Bone marrow (tissue), 2 donors: ENCODE data around the gene RACGAP1.
"Not testable (repeated sequence)": the region's sequence is repeated elsewhere in the genome, so short reads cannot be mapped to it uniquely, and the experiment has no call there.

Experiments
- DNase-seq, 2 donors: peaks; one replicate each; lab custom pipeline; 2025; lab: John Stamatoyannopoulos, UW

RACGAP1 gene

DNA sequence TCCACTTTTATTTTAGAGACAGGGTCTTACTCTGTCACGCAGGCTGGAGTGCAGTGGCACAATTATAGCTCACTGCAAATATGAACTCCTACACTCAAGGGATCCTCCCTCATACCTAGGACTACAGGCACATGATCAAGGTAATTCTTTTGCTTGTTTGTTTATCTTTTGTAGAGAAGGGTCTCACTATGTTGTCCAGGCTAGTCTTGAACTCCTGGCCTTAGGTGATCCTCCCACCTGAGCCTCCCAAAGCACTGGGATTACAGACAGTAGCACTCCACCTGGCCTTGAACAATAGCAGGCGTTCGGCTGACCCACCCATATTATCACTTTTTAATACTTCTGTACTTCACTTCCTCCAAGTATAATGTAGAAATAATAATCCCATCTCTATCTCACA lies 1.4 kb upstream of the RACGAP1 start:
- no peak for DNase-seq

DNA sequence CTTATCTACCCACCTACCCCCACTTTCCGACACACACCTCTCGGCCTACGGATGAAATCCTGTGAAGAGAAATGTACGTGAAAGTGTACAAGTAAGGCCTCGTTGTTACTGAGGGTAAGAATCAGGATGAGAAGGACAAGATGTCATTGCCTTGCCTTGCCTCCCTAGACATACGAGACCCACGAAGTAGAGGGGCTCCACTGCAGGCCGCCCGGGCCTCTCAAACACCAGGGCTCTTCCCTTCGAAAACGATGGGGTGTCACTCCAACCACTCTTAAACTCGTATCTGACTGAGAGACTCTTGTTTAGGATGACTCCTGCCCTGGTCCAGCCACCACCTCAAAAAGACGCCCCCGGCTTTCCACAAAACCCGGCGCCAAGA lies 498 bp downstream of the RACGAP1 start:
- DNase-seq = no peak

DNA sequence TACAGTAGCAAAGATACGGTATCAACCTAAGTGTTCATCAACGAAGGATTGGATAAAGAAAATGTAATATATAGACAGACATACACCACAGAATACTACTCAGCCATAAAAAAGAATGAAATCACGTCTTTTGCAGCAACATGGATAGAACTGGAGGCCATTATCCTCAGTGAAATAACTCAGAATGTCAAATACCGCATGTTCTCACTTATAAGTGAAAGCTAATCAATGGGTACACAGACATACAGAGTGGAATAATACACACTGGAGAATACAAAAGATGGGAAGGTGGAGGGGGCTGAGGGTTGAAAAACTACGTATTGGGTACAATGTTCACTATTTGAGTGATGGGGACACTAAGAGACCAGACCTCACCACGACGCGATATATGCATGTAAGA lies 1.1 kb downstream of the RACGAP1 start:
- DNase-seq = no peak

DNA sequence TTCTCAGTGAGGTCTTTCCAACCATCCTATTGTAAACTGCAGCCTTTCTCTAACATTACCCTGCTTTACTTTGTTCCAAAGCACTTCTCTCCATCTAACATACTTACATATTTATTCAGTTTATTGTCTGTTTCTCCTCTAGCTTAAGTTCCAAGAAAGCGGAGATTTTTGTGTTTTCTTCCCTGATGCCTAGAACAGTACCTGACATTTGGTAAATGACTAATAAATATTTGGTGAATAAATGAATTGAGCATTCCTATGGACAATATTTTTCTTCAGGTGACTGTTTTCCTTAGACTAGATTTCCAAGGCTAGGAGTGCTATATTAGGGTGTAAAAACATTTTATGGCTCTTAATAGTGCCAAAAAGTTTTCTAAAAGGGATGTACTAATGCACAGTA lies 2.4 kb downstream of the RACGAP1 start:
- DNase-seq = no peak

DNA sequence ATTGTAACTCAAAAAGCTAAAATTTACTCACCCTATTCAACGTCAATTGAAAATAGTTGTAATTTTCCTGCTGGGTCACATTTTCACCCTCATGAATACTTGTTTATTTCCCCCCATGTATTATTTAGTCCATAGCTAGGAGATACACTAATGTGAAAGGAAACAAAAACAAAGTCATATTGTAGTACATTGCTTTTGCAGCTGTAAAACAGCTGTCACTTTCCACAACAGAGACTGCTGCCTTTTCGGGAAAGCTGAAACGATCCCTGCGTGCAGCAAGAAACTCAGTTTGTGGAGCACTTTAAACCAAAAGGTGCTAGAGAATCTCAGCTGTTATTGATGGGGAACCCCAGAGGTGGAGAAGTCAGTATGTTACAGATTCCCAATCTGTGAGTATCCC lies 4.3 kb downstream of the RACGAP1 start:
- DNase-seq = no peak

DNA sequence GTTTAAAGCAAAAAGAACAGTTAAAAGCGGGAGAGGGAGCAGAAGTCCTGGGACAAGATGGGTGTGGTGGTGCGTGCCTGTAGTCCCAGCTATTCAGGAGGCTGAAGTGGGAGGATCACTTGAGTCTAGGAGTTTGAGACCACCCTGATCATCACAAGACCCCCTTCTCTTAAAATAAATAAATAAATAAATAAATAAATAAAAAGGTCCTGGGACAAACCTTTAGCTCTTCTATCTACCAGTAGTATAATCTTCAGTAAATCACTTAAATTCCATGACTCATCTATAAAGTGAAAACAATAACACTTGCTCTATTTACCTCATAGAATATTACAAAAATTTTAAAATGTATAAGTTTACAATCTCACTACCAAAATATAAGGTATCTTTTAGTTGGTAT lies 5.8 kb downstream of the RACGAP1 start:
- no peak for DNase-seq

DNA sequence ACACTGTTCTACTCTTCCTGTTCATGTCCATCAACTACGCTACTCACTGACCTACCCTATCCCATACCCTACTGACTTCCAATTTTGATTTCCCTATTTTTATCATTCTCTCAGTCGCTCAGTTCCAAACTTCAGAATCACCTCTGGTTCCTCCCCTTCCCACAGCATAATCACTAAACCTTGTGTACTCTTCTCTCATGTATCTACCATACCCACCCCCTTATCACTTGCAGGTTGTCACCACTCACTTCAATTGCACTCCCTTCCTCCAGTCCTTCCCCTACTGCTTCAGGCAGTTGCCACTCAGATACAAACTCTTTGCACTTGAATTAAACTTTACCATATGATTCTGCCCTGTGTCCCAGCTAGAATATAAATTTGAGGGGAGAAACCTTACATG lies 6.3 kb downstream of the RACGAP1 start:
- no peak for DNase-seq

DNA sequence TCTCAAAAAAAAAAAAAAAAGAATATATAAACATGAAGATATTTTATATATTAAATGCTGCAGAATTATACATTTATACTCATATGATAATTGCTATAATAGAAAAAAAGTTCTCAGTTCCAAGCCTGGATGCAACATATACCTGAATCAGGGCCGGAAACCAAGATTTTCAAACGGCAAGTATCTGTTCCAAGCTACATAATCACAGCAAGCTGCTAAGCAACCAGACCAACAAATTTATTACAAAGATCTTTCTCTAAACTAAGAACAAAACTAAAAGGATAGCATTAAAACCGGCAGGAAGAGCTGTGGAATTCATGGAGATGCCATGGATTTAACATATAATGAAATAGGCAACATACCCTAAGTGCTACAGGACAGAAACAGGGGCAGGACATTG lies 7.1 kb downstream of the RACGAP1 start:
- no peak for DNase-seq

DNA sequence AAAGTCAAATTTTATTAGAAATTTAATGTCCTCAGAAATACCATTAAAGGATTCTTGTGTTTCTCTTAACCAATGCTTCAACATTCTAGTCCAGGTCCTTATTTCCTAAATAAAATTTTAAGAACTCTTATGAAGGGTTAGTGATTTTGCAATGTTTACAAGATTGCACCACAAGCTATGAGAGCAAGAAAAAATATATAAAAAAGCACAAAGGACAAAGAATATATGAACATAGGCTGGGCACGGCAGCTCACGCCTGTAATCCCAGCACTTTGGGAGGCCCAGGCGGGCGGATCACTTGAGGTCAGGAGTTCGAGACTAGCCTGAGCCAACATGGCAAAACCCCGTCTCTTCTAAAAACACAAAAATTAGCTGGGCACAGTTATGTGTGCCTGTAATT lies 7.7 kb downstream of the RACGAP1 start:
- no peak for DNase-seq

DNA sequence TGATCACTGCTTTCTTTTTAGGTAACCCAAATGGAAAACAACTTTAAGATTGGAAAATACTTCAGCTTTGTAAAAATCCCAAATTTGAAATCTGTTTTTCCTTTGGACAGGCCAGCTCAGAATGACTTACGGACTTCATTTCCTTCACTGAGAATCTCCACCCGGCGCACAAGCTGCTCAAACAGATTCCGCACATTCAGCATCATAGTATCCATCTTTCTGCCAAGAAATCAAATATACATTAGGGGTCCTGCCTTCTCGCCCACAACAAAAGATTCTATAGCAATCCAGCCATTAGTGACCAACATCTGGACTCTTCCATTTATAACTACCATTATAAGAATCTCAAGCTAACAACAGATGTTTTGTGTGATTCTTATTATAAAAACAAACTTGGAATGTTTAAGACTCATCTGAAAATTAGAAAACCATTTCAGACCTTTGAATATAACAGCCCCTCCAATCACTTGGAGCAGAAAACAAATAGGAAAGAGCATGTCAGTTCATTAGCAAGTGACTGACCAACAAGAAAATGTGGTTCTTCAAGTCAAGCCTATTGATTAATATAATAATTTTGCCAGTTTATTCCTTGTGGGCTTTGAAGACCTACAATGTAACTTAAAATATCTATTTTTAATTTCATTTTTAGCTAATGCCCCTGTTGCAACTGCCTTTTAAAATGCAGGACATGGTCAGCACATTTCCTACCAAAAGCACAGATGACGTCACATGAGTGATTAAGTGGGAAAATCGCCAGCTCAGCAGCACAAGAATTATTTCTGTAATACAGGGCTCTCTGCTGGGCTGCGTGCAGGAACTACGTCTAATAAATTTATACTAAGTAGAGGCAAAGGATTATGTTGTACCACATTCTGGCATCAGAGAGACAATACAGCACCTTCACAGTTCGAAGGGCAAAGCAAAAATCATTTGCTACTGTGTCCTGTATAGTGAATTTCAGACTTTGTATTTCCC lies 8.5 kb downstream of the RACGAP1 start:
- no peak for DNase-seq

DNA sequence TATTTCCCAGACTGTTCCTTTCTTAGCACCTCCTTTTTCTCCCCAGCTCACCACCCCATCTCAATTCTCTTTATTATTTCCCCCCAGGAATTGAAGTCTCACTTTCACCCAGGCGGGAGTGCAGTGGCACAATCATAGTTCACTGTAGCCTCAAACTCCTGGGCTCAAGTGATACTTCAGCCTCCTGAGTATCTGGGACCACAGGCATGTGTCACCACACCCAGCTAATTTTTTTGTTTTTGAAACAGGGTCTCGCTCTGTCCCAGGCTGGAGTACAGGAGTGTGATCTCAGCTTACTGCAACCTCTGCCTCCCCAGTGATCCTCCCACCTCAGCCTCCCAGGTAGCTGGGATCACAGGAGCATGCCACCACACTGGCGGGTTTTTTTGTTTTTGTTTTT lies 11.0 kb downstream of the RACGAP1 start:
- DNase-seq = no peak

DNA sequence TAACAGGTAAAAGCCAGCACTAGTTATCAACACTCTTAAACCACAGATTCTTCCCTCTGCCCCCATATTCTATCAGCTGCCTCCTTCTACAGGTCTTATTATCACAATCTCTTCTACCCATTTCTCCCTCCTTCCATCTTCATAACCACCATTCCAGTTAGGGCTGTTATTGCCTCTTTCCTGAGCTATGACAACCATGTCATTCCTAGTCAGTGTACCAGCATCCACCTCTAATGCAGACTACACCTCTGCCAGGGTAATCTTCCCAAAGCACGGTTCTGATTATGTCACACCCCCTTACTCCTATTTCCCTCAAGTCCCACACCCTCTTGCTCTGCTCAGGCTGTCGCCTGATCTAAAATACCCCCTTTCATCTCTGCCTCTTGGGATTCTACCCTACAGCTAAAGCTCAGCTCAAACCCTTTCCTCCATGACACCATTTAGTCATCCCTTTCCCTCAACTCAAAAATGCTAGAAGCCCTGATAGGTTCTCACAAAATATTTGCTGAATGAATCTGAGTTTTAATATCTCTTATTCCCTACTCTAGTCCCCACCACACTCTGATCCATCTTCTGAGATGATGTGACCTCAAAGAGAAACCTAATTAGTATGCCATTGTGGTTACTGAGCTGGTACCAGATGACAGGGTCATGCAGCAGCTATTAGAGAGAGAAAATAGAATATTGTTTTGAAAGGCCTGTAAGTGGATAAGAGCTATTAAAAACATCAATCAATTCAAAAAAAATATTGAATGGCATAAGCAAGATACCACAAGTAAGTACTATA lies 11.7 kb downstream of the RACGAP1 start:
- no peak for DNase-seq

DNA sequence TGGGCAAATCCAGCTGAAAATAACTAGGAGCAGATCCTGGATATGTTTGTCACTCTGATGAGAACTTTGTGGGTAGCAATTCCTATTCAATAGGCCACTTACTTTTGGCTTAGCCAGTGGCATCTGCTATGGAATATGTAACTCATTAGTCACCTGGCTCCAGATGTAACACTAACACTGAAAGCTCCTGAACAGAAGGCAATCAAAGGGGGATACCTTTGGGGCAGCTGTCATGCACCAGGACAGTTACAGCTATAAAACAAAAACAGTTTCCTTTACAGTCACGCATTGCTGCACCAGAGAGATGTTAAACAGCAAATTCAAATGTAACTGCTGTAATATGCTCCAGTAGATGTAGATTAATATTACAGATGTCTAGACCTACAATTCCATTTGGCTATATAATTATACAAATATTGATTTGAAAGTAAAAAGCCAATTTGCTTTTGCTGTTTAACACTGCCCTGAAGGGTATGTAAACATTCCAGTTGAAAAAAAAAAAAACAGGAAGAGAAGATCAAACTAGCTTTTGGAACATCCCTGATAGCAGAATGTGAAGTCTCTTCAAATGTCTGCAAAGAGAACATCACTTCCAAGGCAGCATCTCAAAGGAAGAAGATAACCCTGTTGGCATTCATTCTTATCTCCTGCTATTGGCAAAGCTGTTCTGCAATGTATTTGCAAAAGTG lies 18.4 kb downstream of the RACGAP1 start:
- DNase-seq = no peak

DNA sequence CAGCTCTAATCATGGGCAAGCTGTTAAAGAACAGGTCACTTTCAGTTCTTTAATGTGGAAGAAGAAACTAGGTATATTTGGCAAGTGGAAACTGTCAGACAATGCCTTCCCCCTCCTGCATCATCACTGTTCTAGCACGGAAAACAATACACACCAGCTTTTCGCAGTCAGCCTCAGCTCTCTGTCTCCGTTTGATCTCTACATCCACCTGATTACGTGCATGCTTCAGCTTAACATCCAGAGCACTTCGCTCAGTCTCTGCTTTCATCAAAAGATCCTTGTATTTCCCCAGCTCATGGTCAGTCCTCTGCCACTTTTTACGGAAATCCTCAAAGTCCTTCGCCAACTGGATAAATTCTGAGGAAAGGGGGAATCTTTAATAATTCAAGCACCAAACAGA lies 19.0 kb downstream of the RACGAP1 start:
- DNase-seq = no peak

DNA sequence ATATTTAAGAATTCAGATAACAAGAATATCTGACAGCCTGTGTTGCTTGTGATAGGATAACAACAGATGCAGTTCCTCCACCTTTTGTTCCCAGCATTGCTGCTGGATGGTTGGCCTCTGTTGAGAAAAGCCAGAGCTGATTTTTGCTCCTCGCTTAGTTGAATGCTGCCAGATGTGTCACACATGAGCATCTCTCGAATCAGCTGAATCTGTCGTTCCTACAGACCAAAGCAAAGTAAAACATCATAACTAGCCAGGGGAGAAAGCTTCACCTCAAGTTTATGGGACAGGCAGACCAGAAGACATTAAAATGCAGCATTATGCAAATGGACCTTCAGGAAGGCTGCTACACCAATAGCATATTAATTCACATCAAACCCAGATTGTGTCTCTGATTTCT lies 20.1 kb downstream of the RACGAP1 start:
- no peak for DNase-seq

DNA sequence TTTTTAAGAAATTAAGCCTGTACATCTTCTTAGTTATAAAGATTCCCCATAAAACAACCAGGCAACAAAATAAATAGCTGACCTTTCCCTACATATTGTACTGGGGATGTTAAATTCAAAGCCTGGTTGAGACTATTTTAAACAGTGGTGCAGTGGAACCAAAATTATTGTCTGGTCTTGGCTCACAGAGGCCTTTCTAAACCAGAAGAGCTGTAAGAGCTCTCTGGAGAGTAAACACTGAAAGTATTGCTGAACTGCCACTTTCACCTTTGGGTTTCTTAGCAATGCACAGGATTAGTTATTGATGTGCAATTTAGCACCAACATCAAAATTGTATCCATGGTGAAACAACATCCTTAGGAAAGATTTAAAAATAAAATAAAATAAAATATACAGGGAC lies 20.6 kb downstream of the RACGAP1 start:
- no peak for DNase-seq

DNA sequence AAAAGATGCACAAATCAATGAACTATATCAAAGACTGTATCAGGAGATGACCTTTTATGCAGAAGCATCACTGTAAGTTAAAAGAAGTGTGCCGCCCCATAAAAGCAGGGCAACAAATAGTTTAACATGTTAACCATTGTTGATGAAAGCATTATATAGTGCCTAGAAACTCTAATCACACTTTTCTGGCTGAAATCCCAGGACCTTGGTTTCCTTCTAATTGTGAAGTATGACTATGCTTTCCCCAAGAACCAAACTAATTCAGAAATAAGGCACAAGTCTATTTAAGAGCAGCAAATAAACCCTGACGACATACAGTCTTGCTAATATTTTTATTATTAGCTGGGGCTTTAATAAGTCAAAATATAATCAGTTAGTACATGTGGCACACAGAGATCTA lies 21.7 kb downstream of the RACGAP1 start:
- DNase-seq = no peak

DNA sequence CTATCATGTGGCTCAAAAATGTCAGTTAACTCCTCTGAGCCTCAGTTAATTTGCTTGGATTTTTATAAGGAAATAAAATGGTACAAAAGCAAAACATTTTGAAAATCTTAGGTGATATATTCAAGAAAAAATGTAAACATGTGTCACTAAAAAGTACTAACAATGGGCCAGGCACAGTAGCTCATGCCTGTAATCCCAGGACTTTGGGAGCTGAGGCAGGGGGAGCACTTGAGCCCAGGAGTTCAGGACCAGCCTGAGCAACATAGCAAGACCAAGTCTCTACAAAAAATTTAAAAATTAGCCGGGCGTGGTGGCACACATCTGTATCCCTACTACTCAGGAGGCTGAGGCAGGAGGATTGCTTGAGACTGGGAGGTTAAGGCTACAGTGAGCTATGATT lies 26.8 kb downstream of the RACGAP1 start:
- no peak for DNase-seq

DNA sequence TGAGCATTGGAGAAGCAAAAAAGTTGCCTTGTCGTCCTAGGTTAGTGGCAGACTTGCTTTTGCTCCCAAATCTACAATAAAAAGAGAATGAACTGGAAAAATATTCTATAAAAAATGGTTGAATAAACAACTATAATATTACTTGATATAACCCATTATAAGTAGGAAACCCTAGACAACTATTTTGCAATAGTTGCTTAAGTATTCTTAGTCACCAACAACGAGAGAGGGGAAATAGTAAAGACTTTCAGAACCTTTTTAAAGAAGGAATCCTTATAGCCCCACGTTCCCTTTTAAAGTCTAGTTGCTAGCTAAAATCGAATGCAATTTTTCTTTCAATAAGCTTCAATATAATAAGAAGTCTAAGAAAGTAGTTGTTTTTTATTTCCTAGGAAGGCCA lies 35.0 kb downstream of the RACGAP1 start:
- no peak for DNase-seq

DNA sequence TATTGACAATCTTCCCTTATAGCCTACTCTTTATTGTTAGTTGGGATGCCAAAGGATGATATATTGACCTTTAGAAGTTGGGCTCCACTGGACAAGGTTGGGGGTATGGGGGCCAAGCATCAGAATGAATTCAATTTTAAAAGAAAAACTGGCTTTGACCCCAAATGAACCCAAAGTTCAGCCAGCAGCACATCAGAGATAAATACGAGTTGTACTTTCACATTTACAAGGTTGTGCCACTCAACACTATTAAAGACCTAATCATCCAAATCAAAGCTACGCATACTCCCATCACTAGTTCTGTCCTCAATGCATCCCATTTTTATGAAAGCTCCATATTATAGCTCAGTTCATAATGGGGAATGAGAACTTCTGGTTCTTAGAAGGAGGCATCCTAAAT lies 35.9 kb downstream of the RACGAP1 start:
- DNase-seq = not testable (repeated sequence)

DNA sequence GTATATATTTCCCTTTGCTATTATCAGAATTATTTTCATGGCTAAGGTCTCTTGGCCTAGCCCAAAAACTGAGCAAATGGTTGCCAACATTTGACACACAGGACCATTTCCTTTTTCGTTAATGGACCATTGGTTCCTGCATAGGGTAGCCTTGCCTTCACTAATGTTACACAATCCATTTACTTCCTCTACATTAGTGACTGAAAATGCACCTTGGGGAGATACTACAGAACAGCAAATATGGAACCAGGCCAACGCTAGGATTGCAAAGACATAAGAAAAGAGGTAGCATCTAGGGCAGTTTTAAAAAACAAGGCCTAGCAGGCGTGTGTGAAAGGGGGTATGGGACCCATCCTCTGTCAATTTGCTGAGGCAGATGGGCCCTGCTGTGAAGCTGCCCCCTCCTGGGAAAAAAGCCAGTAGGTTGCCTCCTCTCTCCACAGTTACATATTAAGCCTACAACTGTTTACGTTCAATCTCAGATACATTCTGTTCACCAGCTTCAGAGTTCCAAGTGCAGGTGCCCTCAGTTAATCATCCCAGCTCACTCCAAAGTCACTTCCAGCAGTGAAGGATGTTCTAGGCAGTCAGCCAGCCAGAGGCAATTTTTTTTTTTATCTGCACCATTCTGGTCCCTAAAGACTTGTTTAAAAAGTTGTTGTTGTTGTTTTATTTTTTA lies 37.5 kb downstream of the RACGAP1 start:
- no peak for DNase-seq

DNA sequence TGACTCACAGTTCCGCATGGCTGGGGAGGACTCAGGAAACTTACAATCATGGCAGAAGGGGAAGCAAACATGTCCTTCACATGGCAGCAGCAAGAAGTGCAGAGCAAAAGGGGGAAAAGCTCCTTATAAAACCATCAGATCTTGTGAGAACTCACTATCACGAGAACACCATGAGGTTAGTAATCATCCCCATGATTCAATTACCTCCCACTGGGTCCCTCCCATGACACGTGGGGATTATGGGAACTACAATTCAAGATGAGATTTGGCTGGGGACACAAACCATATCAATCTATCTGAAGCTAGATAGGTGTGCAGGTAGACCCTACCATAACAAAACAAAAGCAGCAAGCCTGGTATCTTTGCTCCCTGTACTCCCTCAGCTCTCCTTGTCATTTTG lies 38.8 kb downstream of the RACGAP1 start:
- DNase-seq = not testable (repeated sequence)
